SU-DHL-6 (cell line): ENCODE results near the gene ABCB1.

ENCODE experiments used
- CTCF ChIP-seq: fragments of 200-600 bp; sonication (generic); IDR thresholded peaks from one replicate; pipeline ENCODE4 v1.5.1; 2017; ENCODE audit warnings: antibody characterized with exemption, mild to moderate bottlenecking, low read length, moderate library complexity; ENCODE audit not compliant: insufficient read depth, poor library complexity, severe bottlenecking
- EZH2phosphoT487 ChIP-seq: fragments of 200-600 bp; sonication (generic), shearing (Covaris generic); conservative IDR thresholded peaks from 2 replicates; pipeline ENCODE4 v1.6.1; 2018; ENCODE audit warnings: mild to moderate bottlenecking, antibody characterized with exemption, low read length, moderate library complexity, mixed read lengths

GRCh38 chr7:87456247-87456646 is 144.4 kb downstream of the ABCB1 start:
- TF ChIP-seq CTCF (no peak), EZH2phosphoT487 (no peak)
